Right renal cortex interstitium (tissue), 3 donors: ENCODE measurements around the gene TMEM156. TPM values are rescaled to one million over a fixed set of nuclear protein-coding genes. Genes with fewer than 3 reads are reported as not detected.
"Not testable (repeated sequence)": the region's sequence is repeated elsewhere in the genome, so short reads cannot be mapped to it uniquely, and the experiment has no call there.

Experiments used
- DNase-seq, 3 donors: peaks; one replicate each; pipeline ENCODE4 v3.0.0-alpha.2; 2013; ENCODE audit warnings: low read depth in 3 of 3, low spot score in 2 of 3
- polyA plus RNA-seq, 3 donors: library from polyadenylated mRNA; unstranded; fragments of 120-200 nt; gene quantifications; one replicate each; pipeline ENCODE4 v1.2.1, GENCODE V29; 2013; ENCODE audit not compliant: insufficient read length in 3 of 3

The TMEM156 gene
- polyA plus RNA-seq, 3 donors: 2.8 to 4.9 (median 4.8) TPM

DNA sequence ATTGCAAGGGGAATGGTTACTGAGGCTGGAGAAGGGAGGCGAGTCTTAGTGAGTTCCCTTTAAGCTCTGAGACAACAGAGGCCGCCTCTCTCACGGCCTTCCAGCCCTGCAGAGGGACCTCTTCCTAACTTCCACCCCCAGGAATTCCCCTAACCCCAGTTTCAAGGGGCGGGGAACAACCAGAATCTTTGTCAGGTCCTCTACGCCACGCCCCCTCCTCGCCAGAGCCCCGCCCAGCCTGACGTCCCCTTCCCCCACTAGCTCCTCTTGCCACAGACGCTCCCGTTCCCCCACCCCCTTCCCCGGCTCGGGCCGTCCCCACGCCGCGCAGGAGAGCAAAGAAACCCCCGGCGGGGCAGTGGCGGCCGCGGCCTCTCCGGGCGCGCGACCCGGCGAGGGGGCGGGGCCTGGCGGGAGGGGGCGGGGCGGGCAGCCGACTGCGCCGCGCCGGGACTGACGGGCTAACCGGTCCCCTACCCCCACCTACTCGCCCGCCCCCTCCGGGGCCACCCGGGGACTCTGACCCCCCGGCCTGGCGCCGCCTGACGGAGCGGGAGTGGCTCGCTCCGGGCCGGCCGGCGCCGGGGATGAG is 12.3 kb upstream of the TMEM156 start:
- peak; percentile 60 to 69 (median 69) for DNase-seq

GRCh38 chr4:39043861-39044363 is 11.7 kb upstream of the TMEM156 start:
- no peak for DNase-seq

DNA sequence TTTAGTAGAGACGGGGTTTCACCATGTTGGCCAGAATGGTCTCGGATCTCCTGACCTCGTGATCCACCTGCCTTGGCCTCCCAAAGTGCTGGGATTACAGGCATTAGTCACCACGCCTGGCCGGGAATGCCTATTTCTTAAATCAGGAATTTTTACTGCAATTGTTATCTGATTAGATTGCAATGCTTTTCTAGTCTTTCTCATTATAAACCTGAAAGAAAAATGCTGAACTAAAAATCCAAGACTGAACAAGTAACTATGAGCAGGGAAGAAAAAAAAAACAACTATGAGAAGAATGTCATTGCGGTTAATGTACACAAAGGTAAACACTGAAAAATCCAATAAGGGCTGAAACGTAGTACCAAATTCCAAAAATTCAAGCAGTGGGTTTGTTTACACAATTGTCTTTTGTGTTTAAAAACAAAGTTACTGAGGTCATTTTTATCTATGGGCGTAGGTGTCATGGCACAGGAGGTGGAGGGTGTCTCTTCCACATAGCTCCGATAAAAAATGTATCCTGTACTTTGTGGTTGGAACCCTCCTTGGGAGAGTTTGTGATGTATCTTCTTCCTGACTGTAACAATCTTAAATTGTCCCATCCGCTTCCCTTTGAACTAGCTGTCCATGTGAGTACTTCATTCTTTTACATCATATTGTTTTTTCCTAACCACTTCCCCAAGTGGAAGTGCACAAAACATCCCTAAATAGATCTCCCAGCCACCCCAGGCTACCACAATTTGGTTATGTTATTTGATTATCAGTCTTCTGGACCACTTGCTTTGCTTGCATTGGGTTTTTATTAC is 11.1 kb upstream of the TMEM156 start:
- DNase-seq: no peak

DNA sequence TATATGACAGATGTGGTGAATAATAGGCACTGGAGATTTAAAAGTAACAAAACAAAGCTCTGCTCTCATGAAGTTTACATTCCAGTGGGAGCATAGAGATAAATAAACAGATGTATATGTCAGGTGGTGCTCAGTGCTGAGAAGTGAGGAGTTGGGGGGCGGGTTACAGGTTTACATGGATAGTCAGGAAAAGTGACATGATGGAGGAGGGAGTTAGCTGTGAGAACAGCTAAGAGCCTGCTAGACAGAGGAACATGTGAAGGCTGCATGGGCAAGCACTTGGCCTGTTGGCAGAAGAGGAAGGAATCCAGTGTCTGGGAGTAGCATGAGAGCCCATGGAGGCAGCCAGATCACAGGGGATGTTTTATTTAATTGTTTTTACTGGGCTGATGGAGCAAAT is 10.2 kb upstream of the TMEM156 start:
- DNase-seq: no peak

- no peak for DNase-seq
Observed at GRCh38 chr4:39039108-39039507, 6.9 kb upstream of the TMEM156 start.

- DNase-seq: no peak
Observed at GRCh38 chr4:39037941-39038340, 5.7 kb upstream of the TMEM156 start.

DNA sequence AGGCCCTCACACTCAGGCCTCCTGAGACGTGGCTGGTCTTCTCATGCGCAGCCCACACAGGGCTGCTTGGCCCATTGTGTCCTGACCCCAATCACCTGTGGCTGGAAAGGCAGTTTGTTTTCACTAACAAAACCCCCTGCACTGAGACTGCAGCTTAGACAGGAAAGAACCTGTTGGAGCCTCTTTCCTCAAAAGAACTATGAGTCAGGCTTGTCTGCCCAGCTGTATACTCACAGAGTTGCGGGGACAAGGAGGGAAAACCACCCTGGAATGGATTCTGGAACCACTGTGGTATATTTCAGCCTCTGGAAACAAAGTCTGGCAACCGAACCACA is 5.2 kb upstream of the TMEM156 start:
- no peak for DNase-seq

DNA sequence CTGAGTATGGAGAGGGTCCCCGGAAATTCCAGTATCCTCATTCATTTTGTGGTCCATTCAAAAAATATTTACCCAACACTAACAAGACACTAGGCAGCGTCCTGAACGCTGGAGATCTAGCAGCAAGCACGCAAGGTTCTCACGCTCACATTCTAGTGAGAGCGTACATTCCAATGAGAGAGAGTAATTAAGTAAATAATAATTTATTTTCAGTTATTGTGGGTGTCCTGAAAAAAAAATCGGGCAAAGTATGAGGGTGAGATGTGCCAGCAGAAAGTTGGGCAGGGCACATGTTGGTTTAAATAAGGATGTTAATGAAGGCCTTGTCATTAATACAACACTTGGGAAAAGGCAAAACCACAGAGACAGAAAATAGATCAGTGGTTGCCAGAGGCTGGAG is 4.0 kb upstream of the TMEM156 start:
- DNase-seq: no peak

- DNase-seq: not testable (repeated sequence)
Observed at GRCh38 chr4:39031590-39032020, 604 bp downstream of the TMEM156 start.

DNA sequence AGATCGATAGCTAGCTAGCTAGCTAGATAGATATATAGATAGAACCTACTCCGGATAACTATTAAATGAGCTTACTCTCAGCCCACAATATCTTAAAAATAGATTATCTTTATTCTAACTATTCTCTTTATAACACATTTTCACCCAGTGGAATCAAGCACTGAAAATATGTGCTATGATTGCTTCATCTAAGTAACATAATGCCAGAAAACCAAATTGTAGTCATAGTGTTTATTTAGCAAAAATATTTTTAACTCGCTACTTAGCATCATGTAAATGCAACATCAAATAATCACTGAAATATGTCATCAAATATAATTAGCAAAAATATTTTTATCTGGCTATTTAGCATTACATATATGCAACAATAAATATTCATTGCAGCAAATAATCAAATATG is 1.5 kb downstream of the TMEM156 start:
- DNase-seq: no peak

- no peak for DNase-seq
Observed at GRCh38 chr4:39029752-39030694, 2.2 kb downstream of the TMEM156 start.

GRCh38 chr4:39026096-39026495 is 6.1 kb downstream of the TMEM156 start:
- no peak for DNase-seq

GRCh38 chr4:39025552-39026085 is 6.6 kb downstream of the TMEM156 start:
- DNase-seq: no peak

GRCh38 chr4:39024311-39024865 is 7.8 kb downstream of the TMEM156 start:
- no peak for DNase-seq

GRCh38 chr4:39023059-39023458 is 9.2 kb downstream of the TMEM156 start:
- DNase-seq: no peak

- no peak for DNase-seq
Observed at GRCh38 chr4:39022241-39022640, 10.0 kb downstream of the TMEM156 start.

GRCh38 chr4:39021631-39022030 is 10.6 kb downstream of the TMEM156 start:
- DNase-seq: no peak

- no peak for DNase-seq
Observed at GRCh38 chr4:39020130-39020529, 12.1 kb downstream of the TMEM156 start.

- DNase-seq: no peak
Observed at GRCh38 chr4:39014028-39014427, 18.2 kb downstream of the TMEM156 start.

DNA sequence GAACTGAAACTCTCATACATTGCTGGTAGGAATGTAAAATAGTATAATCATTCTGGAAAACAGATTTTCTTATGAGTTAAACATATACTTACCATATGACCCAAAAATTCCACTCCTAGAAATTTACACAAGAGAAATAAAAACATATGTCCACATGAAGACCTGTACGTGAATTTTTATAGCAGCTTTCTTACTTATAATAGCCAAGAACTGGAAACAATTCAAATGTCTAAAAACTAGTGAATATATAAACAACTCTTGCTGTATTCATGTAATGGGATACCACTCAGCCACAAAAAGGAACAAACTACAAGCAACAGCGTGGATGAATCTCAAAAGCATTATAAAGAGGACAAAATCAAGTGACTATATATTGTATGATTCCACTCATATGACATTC is 27.5 kb downstream of the TMEM156 start:
- no peak for DNase-seq

DNA sequence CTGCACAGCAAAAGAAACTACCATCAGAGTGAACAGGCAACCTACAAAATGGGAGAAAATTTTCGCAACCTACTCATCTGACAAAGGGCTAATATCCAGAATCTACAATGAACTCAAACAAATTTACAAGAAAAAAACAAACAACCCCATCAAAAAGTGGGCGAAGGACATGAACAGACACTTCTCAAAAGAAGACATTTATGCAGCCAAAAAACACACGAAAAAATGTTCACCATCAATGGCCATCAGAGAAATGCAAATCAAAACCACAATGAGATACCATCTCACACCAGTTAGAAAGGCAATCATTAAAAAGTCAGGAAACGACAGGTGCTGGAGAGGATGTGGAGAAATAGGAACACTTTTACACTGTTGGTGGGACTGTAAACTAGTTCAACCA is 30.2 kb downstream of the TMEM156 start:
- DNase-seq: not testable (repeated sequence)
